HG02610 (cell line): ENCODE results near the gene TBC1D5.
A peak's percentile ranks its signal among the peaks of the same experiment; 100 is the strongest.
"Not testable (repeated sequence)": the region's sequence is repeated elsewhere in the genome, so short reads cannot be mapped to it uniquely, and the experiment has no call there.

ENCODE experiments used
- ATAC-seq: cut with Tn5 transposase; IDR thresholded peaks from one replicate; pipeline ENCODE4 v1.9.1; 2021; ENCODE audit warnings: mild to moderate bottlenecking, moderate library complexity; ENCODE audit not compliant: unreplicated experiment

Gene TBC1D5

GRCh38 chr3:17655743-17656142, 86.7 kb downstream of the TBC1D5 start:
- peak; percentile 77 for ATAC-seq

GRCh38 chr3:17649748-17650147, 92.7 kb downstream of the TBC1D5 start:
- not testable (repeated sequence) for ATAC-seq

- ATAC-seq, result not testable (repeated sequence)
Measured at GRCh38 chr3:17648630-17649355, 93.6 kb downstream of the TBC1D5 start.

DNA sequence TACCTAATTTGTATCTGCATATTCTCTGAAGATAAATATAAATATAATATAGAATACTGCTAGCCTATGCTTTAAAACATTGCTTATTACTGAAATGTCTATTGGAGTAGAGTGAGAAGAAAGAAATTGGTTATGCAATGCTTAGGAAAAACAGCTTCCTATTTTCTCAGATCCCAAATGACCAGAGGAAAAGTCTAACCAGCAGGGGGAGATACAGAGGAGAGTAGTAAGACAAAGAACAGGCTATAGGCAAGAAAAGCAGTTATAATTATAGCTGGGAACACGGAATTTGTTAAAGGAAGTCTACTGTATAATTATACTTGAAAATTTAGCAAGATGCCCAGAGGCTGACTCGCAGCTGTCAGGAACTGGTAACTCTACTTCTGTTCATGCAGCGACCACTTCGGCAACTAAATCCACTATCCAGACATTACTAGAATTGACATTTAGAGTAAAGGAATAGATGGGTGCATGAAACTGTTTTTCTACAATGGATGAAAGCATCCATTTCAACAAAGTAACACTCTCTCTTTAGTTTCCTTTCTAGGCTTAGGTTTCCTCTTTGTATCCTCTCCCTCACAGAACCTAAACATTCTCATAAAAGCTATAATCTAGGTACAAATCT, 97.2 kb downstream of the TBC1D5 start:
- no peak for ATAC-seq

- no peak for ATAC-seq
Measured at GRCh38 chr3:17643691-17644090, 98.7 kb downstream of the TBC1D5 start.

GRCh38 chr3:17642474-17642873, 100.0 kb downstream of the TBC1D5 start:
- ATAC-seq, result no peak

- ATAC-seq, result no peak
Measured at GRCh38 chr3:17640466-17640865, 102.0 kb downstream of the TBC1D5 start.

DNA sequence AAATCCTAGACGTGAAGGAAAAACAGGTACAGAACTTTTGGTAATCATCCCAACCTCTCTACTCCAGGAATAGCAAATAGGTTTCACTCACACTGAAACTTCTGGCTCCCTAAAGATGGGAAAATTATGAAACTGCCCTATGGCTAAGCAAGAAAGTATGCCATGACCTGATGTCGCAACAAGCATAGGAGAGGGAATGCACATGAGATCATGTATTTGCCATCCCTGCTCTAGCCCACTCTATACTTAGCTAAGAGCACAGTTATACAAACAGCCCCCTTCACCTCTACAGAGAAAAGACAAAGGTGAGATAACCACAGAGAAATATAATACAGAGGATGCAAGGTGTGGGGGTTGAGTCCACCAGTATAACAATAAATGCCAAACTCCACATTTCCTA, 102.7 kb downstream of the TBC1D5 start:
- no peak for ATAC-seq

- ATAC-seq, result no peak
Measured at GRCh38 chr3:17639257-17639656, 103.2 kb downstream of the TBC1D5 start.

DNA sequence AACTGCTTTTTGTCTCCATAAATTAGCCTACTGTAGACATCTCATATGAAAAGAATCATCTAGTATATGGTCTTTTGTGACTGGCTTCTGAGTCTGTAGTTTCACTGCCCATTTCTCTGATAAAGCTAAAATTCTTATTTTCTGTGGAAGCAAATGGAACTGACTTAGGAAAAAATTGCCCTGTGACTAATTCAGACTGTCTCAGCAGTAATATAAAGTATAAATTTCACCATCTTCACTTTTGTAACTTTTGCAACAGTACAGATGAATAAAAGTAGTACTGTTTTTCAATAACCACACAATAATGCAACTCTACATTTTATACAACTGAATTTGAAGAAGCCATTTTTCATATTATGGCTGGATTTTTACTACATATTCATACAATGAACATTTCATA, 104.1 kb downstream of the TBC1D5 start:
- ATAC-seq, result no peak

GRCh38 chr3:17635675-17636074, 106.8 kb downstream of the TBC1D5 start:
- not testable (repeated sequence) for ATAC-seq

DNA sequence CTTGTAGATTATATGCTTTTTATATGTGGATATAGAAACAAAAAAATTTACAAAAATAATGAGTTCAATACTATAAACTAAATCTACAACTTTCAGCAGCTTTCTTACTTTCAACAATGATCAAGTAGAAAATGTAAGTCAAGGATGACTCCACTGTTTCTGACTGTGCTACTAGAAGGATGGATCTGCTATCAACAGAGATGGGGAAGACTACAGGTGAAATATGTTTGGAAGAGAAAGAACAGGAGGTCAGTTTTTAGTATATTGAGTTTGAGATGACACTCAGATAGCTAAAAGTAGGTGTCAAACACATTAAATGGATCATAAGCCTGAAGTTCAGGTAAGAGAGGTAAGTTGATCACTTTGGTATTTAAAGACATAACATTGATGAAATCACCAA, 107.5 kb downstream of the TBC1D5 start:
- no peak for ATAC-seq

DNA sequence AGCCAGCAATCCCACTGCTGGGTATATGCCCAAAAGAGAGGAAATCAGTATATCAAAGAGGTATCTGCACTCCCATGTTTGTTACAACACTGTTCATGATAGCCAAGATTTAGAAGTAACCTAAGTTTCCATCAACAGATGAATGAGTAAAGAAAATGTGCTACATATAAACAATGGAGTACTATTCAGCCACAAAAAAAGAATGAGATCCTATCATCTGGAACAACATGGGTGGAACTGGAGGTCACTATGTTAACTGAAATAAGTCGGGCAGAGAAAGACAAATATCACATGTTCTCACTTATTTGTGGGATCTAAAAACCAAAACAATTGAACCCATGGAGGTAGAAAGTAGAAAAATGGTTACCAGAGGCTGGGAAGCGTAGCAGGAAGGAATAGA, 108.2 kb downstream of the TBC1D5 start:
- ATAC-seq, result no peak

GRCh38 chr3:17632401-17633100, 109.9 kb downstream of the TBC1D5 start:
- peak; percentile 65 for ATAC-seq

DNA sequence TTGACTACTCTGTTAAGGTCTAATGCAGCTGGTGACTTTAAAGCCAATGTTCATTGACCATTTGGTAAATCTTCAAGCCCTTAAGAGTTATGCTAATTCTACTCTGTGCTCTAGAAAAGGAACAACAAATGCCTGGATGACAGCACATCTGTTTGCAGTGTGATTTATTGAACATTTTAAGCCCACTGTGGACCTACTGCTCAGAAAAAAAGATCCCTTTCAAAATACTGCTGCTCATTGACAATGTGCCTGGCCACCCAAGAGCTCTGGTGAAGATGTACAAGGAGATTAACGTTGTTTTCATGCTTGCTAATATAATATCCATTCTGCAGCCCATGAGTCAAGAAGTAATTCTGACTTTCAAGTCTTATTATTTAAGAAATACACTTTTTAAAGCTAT, 110.8 kb downstream of the TBC1D5 start:
- ATAC-seq, result no peak

GRCh38 chr3:17629400-17629799, 113.0 kb downstream of the TBC1D5 start:
- ATAC-seq, result no peak

GRCh38 chr3:17626395-17626794, 116.0 kb downstream of the TBC1D5 start:
- no peak for ATAC-seq

GRCh38 chr3:17625133-17625532, 117.3 kb downstream of the TBC1D5 start:
- ATAC-seq, result no peak

- no peak for ATAC-seq
Measured at GRCh38 chr3:17623464-17623863, 119.0 kb downstream of the TBC1D5 start.

GRCh38 chr3:17619968-17620367, 122.5 kb downstream of the TBC1D5 start:
- ATAC-seq, result no peak

GRCh38 chr3:17613017-17613416, 129.4 kb downstream of the TBC1D5 start:
- not testable (repeated sequence) for ATAC-seq

- ATAC-seq, result no peak
Measured at GRCh38 chr3:17607905-17608304, 134.5 kb downstream of the TBC1D5 start.
